Measurements from ENCODE around the gene PRDX3.
"Not testable (repeated sequence)": the region's sequence is repeated elsewhere in the genome, so short reads cannot be mapped to it uniquely, and the experiment has no call there.

Gene PRDX3

DNA sequence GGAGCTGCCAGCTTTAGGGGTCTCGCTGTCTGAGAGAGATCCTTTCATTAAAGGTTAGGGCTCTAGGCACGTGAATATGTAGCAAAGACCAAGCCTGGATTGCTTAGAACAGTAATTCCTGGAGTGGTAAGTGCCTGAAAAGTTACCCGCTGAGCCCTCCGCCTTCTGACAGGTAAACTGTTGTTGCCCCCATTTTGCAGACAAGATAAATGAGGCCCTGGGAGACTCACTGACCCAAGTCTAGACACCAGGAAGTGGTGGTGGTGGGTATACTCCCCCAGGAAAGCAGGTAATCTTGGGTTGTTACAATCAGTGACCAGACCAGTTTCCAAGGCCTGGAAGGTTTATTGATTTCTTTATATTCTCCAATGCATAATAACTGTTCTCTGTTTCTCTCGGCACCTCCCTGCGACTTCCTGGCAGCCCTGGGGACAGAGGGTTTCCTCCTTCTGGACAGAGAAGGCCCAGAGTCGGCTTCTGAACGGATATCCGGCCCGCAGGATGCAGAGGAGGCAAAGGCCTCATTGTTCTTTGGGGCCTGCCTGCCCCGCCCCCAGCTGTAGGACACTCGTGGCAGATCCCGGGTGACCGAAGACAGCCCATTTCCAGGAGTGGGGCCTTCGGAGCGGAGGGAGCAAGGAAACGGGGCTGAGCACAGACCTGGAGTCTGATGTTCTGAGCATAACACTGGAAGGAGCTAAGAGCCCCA is 27.4 kb upstream of the PRDX3 start:
- DNase-seq, result no peak

DNA sequence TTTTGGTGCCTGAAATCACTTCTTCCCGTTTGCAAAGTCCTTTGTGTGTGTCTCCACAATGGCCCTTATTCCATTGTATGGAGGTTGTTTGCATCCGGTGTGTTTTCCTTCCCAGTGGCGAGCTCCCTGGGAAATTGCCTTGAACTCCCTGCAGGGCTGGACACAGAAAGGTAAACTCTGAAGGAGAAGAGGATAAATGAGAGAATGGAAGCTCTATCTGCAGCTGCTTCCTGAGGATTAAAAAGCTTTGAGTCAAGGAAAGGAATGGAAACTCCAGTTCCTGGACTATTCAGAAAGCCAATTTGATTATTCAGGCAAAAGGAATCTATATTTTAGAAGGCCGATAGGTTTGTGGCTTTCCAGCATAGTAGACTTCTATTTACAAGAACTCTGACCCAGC is 24.4 kb upstream of the PRDX3 start:
- no peak for DNase-seq

DNA sequence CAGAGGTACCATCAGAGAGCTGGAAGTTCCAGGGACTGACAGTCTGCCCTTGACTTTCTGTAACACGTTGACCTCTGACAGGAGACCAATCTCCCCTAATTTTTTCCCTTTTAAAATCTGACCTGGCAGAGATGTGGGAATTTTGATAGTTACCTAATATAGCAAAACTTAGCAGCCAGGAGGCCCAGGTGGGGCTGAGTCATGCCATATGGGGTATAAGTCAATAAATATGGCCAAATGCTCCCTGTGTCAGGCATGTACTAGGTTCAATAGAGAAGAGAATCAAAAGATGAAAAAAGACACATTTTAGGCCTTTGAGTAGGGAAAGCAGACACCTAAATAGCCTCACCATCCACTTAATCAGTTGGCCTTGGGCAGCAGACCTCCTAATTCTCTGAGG is 22.6 kb upstream of the PRDX3 start:
- DNase-seq, result no peak

DNA sequence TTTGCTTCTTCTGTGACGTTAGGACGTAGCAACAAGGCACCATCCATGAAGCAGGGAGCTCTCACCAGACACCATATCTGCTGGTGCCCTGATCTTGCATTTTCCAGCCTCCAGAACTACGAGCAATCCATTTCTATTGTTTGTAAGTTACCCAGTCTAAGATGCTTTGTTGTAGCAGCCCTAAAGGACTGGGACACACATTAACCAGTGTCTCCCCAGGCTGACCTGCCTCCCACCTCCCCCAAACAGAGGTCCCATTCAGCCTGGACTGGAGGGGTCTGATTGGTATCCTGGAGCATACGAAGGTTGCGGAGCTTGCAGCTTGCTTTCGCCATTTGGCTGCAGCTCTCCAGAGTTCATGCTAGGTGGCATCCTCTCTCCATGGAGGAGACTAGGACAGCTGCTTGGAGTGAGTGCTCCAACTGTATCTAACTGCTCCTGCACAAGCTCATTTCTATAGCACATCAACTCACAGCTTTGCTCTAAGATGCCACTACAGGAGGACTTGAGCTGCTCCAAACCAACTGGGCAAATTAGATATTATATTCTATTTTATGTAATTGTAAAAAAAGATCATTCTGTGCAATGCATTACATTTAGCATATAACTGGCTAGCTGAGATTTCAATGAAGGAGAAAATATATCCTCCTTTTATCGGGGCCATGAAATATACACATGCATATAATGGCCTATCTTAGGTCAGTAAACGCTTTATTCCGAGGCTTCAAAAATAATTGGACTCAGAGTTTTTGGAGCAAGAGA is 20.8 kb upstream of the PRDX3 start:
- DNase-seq, result no peak

DNA sequence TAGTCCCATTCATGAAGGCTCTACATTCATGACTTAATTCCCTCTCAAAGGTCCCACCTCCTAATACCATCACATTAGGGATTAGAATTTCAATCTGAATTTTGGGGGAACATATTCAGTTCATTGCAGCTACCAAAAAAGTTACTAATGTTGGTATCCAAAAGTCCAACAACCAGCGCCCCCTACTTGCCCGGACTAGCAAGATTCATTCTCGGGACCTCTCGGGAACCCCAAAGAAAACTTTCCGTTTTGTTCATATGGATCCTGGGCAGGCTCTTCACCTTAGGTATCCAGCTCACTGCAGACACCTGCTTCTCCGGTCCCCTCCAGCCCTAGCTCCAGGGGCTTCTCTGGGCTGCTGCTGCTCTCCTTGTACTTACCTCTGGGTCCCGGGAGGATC is 19.8 kb upstream of the PRDX3 start:
- no peak for DNase-seq

DNA sequence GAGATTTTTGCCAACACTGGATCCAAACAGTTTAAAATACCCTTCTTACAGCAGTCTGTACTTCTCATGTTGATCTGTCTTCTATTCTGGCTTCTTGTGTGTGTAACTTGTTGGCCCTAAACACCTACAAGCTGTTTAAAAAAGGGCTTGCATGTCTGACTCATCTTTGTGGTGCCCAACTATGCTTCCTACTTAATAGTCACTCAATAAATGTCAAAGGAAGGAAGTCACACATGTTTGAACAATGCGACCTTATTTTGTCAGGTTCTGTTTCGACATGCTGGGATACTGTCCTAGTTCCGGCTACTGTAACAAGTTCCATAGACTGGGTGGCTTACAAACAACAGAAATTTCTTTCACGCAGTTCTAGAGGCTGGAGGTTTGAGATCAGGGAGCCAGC is 19.3 kb upstream of the PRDX3 start:
- no peak for DNase-seq

DNA sequence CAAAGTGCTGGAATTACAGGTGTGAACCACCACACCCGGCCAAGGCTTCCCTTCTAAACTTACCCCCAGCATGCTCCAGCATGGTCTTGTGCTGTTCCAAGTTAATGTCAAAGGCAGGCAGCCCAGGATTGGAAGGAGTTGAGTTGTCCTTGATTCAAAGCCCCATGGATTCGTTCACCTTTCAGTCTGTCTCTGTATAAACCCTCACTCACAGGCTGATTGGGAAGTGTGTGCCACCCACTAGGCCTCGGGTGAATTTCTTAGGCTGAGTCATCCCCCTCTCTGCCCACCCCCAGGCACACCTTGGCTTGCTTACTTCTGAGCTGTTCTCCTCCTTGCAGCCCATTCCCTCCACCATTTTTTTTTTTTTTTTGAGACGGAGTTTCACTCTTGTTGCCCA is 13.3 kb upstream of the PRDX3 start:
- DNase-seq, result no peak

DNA sequence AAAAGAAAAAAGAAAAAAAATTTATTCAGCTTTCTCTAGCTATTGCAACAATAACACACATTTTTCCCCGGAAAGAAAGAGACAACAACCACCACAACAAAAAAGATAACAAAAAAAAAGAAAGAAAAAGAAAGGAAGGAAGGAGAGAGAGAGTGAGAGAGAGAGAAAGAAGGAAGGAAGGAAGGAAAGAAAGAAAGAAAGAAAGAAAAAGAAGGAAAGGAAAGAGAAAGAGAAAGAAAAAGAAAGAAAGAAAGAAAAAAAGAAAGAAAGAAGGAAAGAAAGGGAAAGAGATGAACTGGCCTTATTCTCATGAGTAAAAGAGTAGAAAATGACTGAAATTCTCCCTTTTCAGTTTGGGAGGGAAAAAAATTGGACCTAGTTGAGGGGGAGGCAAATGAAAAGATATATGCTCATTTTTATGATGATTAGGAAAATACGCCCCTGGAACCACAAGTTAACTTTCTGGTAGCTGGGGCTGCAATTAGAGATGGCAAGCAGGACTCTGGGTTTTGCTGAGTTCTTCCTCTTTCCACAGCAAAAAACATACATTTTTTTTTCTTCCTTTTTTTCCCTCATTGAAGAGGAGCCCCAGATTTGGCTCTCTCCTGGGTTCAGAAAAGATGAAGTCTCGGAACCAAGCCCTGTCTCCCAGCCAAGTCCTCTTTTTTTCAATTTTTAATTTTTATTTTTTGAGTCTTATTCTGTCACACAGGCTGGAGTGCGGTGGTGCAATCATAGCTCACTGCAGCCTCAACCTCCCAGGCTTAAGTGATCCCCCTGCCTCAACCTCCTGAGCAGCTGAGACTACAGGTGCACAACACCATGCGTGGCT is 12.6 kb upstream of the PRDX3 start:
- no peak for DNase-seq

DNA sequence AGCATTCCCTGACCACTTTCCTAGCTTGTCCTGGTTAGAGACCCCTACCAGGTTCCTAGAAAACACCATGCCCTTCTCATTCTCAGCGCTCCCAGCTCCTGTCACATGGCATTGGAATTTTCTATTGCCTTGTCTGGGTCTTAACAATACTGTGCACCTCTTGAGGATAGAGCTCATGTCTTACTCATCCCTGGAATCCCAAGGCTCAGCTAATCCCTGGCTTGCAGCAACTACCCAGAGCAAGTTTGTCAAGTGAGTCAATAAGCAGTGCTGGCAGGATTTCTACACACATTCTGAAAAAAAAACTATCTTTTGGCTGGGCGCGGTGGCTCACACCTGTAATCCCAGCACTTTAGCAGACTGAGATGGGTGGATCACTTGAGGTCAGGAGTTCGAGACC is 11.7 kb upstream of the PRDX3 start:
- DNase-seq, result no peak

DNA sequence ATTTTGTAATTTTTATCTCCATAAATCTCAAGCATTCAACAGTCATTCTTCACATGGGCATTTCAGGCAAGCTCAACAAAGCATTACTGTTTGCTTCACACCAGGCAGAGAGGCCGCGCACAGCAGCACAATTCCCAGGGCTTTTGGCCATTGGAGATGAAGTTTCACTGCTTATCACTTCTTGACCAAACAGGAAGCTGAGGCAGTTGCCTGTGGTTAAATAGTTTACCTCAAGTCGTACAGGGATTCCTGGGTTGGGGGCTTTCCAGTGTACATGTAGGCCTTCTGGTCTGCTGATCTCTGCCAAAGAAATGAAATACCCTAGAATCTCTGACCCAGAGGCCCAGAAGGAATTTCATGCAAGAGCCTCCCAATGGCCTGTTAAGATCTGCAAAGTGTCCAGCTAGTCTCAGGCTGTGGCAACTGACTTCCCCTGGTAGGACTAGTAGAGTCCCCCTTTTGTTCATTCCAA is 11.2 kb upstream of the PRDX3 start:
- DNase-seq, result no peak

DNA sequence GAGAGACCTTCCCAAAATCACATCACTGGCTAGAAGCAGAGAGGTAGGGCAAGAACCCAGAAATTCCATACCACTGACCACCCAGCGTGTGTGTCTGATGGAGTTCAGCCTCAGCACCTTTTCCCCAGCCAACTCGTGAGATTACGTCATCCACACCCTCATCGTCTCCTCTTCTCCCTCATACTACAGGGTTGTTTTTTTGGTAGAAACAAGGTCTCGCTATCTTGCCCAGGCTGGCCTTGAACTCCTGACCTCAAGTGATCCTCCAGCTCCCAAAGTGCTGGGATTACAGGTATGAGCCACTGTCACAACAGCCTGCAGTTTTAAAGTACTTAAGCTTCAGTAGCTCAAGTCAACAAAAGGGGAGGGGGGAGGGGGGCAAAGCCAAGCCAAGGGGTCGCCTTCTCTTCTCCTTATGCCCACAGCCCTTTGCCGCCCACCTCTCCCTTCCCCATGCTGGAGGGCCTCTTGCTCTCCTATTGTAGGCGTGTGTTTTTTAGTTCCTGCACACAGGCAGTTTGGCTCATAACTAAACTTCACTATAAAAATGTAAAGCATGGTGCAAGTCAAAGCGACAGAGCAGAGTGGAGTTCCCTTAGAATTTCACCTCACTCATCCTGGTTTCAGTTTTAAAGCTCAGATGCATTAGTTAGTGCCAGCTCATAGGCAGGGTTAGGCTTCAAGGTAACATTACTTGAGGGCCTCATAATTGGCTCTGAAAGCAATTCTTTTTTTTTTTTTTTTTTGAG is 5.2 kb upstream of the PRDX3 start:
- DNase-seq, result no peak

DNA sequence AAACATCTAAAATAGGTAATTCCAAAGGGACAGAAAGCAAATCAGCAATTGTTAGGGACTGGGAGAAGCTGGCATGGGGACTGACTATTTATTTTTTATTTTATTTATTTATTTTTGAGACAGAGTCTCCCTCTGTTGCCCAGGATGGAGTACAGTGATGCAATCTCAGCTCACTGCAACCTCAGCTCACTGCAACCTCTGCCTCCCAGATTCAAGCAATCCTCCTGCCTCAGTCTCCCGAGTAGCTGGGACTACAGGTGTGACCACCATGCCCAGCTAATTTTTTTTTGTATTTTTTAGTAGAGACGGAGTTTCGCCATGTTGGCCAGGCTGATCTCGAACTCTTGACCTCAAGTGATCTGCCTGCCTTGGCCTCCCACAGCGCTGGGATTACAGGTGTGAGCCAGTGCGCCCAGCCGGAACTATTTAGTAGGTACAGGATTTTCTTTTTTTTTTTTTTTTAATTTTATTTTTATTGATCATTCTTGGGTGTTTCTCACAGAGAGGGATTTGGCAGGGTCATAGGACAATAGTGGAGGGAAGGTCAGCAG is 2.3 kb upstream of the PRDX3 start:
- not testable (repeated sequence) for DNase-seq

DNA sequence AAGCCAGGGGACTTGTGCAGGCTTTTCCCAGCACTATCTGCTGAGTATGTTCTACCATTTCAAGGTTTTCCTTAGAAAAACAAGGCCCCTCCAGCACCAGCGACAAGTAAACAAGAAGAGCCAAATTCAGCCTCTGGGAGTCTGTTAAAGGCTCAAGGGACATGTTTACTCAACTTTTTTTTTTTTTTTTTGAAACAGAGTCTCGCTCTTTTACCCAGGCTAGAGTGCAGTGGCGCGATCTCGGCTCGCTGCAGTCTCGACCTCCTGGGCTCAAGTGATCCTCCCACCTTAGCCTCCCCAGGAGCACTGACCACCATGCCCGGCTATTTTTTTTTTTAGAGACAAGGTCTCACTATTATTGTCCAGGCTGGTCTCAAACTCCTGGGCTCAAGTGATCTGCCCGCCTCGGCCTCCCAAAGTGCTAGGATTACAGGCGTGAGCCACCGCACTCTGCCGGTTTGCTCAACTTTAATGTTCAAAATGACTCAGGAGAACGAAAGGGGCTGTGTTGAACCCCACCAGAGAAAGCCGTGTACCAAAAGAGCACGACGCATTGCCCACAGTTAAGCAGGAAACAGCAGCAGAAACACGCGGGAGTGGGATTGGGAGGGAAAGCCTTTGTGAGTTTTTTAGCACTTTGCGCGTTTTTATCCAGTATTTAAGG is 772 bp downstream of the PRDX3 start:
- no peak for DNase-seq

DNA sequence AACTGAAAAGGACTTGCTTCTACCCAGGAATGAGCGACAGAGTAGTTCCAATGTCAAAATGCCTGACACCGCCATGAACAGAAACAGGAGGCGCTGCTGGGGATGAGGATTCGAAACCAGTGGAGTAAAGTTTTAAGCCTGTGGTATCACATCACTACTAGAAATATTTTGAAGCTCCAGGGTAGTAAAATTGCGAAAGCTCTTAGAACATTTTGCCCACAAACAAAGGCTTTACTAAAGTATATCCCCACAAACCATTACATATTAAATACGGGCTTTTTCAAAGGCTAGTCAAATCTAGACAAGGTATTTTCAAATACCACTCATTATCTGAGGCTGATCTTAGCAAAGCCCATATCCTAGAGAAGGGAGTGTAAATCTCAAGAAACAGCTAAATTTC is 2.4 kb downstream of the PRDX3 start:
- DNase-seq, result no peak

DNA sequence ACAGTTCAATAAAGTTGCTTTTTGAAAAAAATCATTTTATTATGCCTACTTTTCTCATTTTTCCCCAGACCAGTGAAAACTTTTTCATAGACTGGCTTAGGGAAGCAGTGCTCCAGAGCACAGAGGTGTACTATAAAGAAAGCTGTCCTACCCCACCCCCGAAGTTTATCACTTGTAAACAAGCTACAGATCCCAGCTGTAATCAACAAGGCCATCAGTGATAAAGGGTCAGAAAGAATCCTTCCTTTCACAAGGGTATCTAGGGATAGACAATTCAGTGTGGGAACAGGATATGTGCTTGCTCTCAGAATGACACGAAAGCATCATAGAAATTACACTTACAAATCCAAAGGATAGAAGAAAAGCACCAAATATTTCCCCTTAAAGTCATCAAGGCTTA is 4.5 kb downstream of the PRDX3 start:
- DNase-seq, result no peak

DNA sequence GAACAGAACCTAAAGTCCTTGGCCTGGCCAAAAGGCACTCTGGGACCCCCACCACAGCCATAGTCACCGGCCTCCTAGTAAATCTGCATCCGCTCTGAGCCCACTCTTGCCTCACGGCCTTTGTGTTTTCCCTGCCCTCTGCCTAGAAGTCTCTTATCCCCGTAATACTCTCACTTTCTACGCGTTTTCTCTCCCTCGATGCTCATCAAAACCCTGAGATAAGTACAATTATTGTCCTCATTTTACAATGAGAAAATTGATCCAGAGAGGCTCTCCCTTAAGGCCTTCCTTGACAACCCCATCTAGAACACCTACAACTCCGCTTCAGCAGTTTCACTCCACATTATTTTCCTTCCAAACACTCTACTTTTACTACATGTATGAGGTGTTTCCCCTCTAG is 11.6 kb downstream of the PRDX3 start:
- DNase-seq, result no peak

DNA sequence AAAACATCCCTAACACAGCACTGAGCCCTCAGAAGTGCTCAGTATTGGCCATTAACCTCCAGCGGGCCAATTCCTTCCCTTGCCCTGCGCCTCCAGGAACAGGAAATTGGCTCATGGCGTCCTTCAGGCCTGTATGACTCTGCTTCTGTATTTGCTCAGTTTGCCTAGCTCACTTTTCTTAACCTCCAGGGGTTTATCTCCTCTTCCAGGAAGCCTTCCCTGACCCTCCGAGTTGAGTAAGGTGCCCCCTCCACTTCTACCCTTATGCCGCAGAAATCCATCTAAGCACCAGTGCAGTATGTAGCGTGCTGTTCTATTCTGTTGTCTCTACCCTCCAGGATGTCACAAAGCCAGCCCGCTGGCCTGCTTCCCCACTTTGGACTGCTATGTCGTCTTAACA is 12.0 kb downstream of the PRDX3 start:
- DNase-seq, result no peak

DNA sequence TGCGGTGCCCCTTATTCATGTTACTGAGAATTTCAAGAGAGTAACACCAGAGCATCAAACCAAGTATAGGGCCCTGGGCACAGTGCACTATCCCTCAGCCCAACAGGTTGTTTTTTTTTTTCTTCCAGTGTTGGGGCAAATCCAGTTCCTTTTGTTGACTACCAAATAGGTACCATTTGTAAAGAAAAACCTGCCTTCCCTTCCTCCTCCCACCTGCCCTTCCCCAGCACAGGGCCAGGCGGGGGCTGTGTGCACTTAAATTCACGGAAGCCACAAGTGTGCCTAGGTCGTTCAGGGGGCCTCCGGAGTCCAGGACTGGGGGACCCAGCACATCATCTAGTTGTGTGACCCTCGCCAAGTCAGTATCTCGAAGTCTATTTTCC is 12.5 kb downstream of the PRDX3 start:
- DNase-seq, result no peak

DNA sequence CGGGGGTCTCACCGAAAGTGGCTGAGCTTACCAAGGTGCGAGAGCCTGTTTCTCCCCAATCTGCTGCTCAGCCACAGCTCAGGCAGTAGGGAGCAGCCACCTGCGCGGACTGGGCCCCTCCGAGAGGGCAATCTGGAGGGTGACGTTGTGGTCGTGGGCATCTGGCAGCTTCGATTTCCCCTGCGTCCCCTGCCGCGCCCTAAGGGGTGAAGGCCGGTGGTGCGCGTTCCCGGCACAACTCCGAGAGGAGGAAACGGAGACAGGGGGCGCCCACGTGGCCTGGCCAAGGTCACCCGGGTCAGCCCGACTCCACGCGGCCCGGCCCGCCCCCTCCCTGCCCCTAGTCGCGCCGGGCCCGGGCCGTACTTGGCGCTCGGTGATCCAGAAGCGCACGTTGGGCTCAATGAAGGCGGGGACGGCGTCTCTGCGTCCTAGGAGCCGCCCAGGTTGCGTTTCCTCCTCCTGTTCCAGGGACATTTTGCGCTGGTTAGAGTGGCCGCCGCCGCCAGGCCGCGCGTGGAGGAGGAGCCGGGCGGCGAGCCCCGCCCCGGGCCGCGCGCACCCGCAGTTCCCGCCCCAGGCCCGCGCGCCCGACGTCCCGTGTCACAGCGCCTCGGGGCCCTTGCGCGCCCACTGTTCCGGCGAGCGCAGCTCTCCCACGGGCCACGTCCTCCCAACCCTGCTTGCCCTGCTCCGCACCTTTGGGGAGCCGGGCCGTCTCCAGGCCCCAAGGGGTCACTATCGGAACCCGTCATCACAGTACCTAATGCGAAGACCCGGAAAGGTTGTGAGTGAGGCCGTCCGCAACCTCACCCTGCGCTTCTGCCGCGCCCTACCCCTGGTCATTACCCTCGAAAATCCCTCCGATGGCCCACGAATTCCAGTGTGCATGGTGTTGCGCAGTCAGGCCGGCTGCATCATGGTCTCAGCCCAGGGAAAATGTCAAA is 13.2 kb downstream of the PRDX3 start, which contains the start of gene SFXN4:
TSS of gene SFXN4 (minus strand) at position 544 of the 947 bp plus-strand sequence. CDS start at position 477, 67 bp downstream.
- no peak for DNase-seq

DNA sequence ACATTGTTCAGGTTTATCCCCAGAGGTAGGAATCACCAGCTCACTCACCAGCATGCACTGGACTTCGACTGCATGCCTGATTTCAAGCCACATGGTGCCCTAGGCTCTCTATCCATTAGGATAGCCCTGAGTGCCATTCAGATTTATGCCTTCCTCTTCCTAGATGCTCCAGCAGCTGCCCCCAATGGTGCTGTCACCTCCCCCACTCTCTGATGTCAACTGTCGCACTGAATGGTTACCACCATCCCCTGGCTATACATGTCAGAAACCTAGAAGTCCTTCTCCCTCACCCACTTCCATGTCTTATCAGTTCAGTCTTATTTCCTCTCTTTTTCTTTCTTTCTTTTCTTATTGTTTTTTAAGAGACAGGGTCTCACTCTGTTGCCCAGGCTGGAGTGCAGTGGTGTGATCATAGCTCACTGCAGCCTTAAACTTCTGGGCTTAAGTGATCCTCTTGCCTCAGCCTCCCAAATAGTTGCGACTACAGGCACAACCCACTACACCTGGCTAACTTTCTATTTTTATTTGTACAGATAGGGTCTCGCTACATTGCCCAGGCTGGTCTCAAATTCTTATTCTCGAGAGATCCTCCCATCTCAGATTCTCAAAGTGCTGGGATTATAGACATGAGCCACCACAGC is 16.0 kb downstream of the PRDX3 start:
- DNase-seq, result no peak
